ENCODE results near the gene CA7.
"Not testable (repeated sequence)": the region's sequence is repeated elsewhere in the genome, so short reads cannot be mapped to it uniquely, and the experiment has no call there.

The CA7 gene

GRCh38 chr16:66891797-66892196 lies 47.6 kb downstream of the CA7 start:
- no peaks in the 10 kb centered on the region for H3K9me3 ChIP-seq
- H3K27ac ChIP-seq = no peak overlapping the region
- no peak for TF ChIP-seq CTCF (IDR thresholded peaks at IDR 0.05)
- no peaks in the 10 kb centered on the region for H3K36me3 ChIP-seq
- no peaks in the 10 kb centered on the region for H3K27me3 ChIP-seq
- no peaks in the 10 kb centered on the region for H3K4me1 ChIP-seq (ENCODE audit: control insufficient read depth in 1 of 2, insufficient read depth in 1 of 2, low read depth in 1 of 2, low read length in 1 of 2)
- no peak overlapping the region for H3K4me3 ChIP-seq (ENCODE audit: low read depth in 1 of 2, low read length in 1 of 2)

- no peak for TF ChIP-seq CTCF (IDR thresholded peaks at IDR 0.05)
- H3K36me3 ChIP-seq = no peaks in the 10 kb centered on the region
- no peak overlapping the region for H3K4me3 ChIP-seq (ENCODE audit: low read depth in 1 of 2, low read length in 1 of 2)
- no peaks in the 10 kb centered on the region for H3K9me3 ChIP-seq
- H3K4me1 ChIP-seq (ENCODE audit: control insufficient read depth in 1 of 2, insufficient read depth in 1 of 2, low read depth in 1 of 2, low read length in 1 of 2) = no peaks in the 10 kb centered on the region
- H3K27ac ChIP-seq = no peak overlapping the region
- no peaks in the 10 kb centered on the region for H3K27me3 ChIP-seq
Observed at GRCh38 chr16:66894055-66894454, 49.8 kb downstream of the CA7 start.

- Histone ChIP-seq H3K4me3 (ENCODE audit: low read depth in 1 of 2, low read length in 1 of 2) (no peak overlapping the region), H3K4me1 (ENCODE audit: control insufficient read depth in 1 of 2, insufficient read depth in 1 of 2, low read depth in 1 of 2, low read length in 1 of 2) (no peaks in the 10 kb centered on the region), H3K36me3 (no peaks in the 10 kb centered on the region), H3K27me3 (no peaks in the 10 kb centered on the region), H3K27ac (no peak overlapping the region), H3K9me3 (no peaks in the 10 kb centered on the region)
- TF ChIP-seq CTCF (IDR thresholded peaks at IDR 0.05) = no peak
Observed at GRCh38 chr16:66894948-66895688, 50.9 kb downstream of the CA7 start.

GRCh38 chr16:66895689-66895979 lies 51.4 kb downstream of the CA7 start:
- no peak overlapping the region for H3K27ac ChIP-seq
- no peaks in the 10 kb centered on the region for H3K4me1 ChIP-seq (ENCODE audit: control insufficient read depth in 1 of 2, insufficient read depth in 1 of 2, low read depth in 1 of 2, low read length in 1 of 2)
- no peak for TF ChIP-seq CTCF (IDR thresholded peaks at IDR 0.05)
- H3K27me3 ChIP-seq = no peaks in the 10 kb centered on the region
- no peaks in the 10 kb centered on the region for H3K9me3 ChIP-seq
- H3K36me3 ChIP-seq = no peaks in the 10 kb centered on the region
- H3K4me3 ChIP-seq (ENCODE audit: low read depth in 1 of 2, low read length in 1 of 2) = no peak overlapping the region

- Histone ChIP-seq H3K36me3 (no peaks in the 10 kb centered on the region), H3K4me3 (ENCODE audit: low read depth in 1 of 2, low read length in 1 of 2) (no peak overlapping the region), H3K9me3 (no peaks in the 10 kb centered on the region), H3K27ac (no peak overlapping the region), H3K27me3 (no peaks in the 10 kb centered on the region), H3K4me1 (ENCODE audit: control insufficient read depth in 1 of 2, insufficient read depth in 1 of 2, low read depth in 1 of 2, low read length in 1 of 2) (no peaks in the 10 kb centered on the region)
- TF ChIP-seq CTCF (IDR thresholded peaks at IDR 0.05) = no peak
Observed at GRCh38 chr16:66895999-66896398, 51.8 kb downstream of the CA7 start.

- H3K4me1 ChIP-seq (ENCODE audit: control insufficient read depth in 1 of 2, insufficient read depth in 1 of 2, low read depth in 1 of 2, low read length in 1 of 2); H3K27me3 ChIP-seq; H3K9me3 ChIP-seq; H3K27ac ChIP-seq; H3K4me3 ChIP-seq (ENCODE audit: low read depth in 1 of 2, low read length in 1 of 2); H3K36me3 ChIP-seq: not testable (repeated sequence)
Observed at GRCh38 chr16:66896682-66897081, 52.5 kb downstream of the CA7 start.
